Esophagus squamous epithelium (tissue), 4 donors: ENCODE results near the gene SRGAP3.

ENCODE experiments used
- POLR2A ChIP-seq, 4 donors: fragments of 450-650 bp; IDR thresholded peaks; one replicate each; pipeline ENCODE4 v1.6.1; 2017; ENCODE audit warnings: antibody characterized with exemption in 4 of 4, mild to moderate bottlenecking in 4 of 4, moderate library complexity in 3 of 4
- TF ChIP-seq, protein P1 (sequence below), 6 experiments: fragments of 450-650 bp in 4 of 6; fragments of 200-600 bp in 2 of 6; sonication (generic) in 2 of 6; IDR thresholded peaks; one replicate each; pipeline ENCODE4 v1.5.1; 2016 to 2019; ENCODE audit warnings: antibody characterized with exemption in 6 of 6, mild to moderate bottlenecking in 4 of 6, moderate library complexity in 4 of 6

DNA sequence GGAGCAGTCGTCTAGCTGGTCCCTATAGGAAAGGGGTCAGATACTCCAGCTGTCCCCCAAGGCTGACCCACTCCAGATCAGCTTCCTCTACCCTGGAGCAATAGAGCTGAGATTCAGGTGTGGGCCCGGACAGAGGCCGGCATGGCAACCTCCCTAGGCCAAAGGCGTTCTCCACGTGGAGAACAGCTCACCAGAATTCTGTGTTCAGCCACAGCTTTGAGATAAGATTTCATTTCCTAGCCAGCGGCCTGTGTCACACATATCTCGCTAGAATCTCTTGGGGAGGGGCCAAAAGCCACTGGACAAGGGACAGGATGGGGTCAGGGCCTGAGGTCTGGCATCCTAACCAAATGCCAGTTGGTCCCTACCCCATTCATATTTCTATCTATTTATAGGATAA is 20.1 kb downstream of the SRGAP3 start:
- TF ChIP-seq, protein P1, sequence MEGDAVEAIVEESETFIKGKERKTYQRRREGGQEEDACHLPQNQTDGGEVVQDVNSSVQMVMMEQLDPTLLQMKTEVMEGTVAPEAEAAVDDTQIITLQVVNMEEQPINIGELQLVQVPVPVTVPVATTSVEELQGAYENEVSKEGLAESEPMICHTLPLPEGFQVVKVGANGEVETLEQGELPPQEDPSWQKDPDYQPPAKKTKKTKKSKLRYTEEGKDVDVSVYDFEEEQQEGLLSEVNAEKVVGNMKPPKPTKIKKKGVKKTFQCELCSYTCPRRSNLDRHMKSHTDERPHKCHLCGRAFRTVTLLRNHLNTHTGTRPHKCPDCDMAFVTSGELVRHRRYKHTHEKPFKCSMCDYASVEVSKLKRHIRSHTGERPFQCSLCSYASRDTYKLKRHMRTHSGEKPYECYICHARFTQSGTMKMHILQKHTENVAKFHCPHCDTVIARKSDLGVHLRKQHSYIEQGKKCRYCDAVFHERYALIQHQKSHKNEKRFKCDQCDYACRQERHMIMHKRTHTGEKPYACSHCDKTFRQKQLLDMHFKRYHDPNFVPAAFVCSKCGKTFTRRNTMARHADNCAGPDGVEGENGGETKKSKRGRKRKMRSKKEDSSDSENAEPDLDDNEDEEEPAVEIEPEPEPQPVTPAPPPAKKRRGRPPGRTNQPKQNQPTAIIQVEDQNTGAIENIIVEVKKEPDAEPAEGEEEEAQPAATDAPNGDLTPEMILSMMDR (IDR thresholded peaks at IDR 0.05), result no peak
- no peak for TF ChIP-seq POLR2A (IDR thresholded peaks at IDR 0.05)
